ENCODE data around the gene TBATA. TPM values are rescaled to one million over a fixed set of nuclear protein-coding genes. Genes with fewer than 3 reads are reported as not detected.
A peak's percentile ranks its signal among the peaks of the same experiment; 100 is the strongest.

TBATA gene
- total and polyA plus RNA-seq, 2 of the 8 experiments (the other 6 are each of a cell fraction or from before 2014, with no cell fraction given): not detected

DNA sequence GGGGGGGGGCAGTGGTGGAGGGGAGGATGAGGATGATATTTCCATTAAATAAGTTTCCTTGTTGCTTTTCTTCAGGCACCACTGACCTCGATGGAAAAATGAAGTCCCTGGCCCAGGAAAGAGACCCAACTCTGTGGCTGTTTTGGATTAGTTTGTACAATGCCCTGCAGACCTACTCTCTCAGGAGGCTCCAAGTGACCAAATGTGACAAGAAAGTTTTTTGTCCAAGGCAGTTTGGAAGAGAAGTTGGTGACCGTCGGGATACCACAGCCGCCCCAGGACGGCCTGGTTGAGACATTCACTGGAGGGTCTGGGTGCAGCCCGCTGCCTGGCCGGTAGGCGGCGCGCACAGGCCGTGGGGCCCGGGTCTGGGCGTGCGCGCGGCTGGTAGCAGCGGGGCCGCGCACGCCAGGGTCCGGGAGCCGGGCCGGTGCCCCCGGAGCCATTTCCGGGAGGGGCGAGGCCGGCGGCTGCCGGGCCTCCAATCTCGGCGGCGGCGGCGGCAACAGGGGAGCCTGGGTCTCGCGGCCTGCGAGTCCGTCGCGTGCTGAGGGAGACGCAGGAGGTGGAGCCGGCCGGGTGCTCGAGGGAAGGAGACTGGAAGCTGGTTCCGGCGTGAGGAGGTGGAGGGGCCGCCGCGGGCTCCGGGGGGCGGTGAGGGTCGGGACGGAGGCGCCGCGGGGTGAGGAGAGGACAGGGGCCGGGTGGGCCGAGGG lies 30.5 kb upstream of the TBATA start, which contains the start of gene SGPL1:
SGPL1 (plus strand) TSS at position 445 of the 716 bp plus-strand sequence. CDS start 906 bp downstream, outside the sequence.
- Histone ChIP-seq H2BK12ac (ENCODE audit: low read depth, low read length) (no peak within 1 kb of the TSS), H2BK5ac (ENCODE audit: low read depth, low read length) (peak within 1 kb of the TSS; percentile 90; the same call in 1 of the 2 replicates), H3K23me2 (ENCODE audit: low read depth, low read length) (peaks cover 3% of the 10 kb centered on the region; the same call in 1 of the 2 replicates), H2BK120ac (replicated peaks; ENCODE audit: low read depth, low read length) (no peak within 1 kb of the TSS), H4K8ac (ENCODE audit: extremely low read depth, insufficient read depth, low read length) (peak within 1 kb of the TSS; percentile 95), H3K4ac (replicated peaks; ENCODE audit: insufficient read length, low read depth, low read length) (no peak within 1 kb of the TSS), H3K79me1 (ENCODE audit: low read depth, low read length) (peaks cover 2% of the 10 kb centered on the region; the same call in 1 of the 2 replicates), H4K5ac (ENCODE audit: insufficient read length, low read depth, low read length) (peak within 1 kb of the TSS; percentile 93), H2BK20ac (ENCODE audit: low read length) (no peak within 1 kb of the TSS), H3K27me3 (replicated peaks in 1 of 4; ENCODE audit: control insufficient read depth in 3 of 4, extremely low read depth in 1 of 4, insufficient read depth in 3 of 4, low read length in 3 of 4) (no peaks in the 10 kb centered on the region), H3K14ac (ENCODE audit: insufficient read length) (no peak within 1 kb of the TSS), H4K91ac (replicated peaks; ENCODE audit: insufficient read length, low read length) (peak within 1 kb of the TSS; percentile 82), H2BK15ac (ENCODE audit: low read length) (no peak within 1 kb of the TSS), H3K36me3 (ENCODE audit: control insufficient read depth in 2 of 4, insufficient read depth in 4 of 4, low read length in 3 of 4) (peaks cover 0 to 17% (median 4%) of the 10 kb centered on the region in 4 experiments; a peak in 3 of 8 replicates), H3K79me2 (ENCODE audit: control insufficient read depth in 1 of 2, insufficient read depth in 2 of 2, low read length in 2 of 2) (peaks cover 4 to 32% of the 10 kb centered on the region in 2 experiments; a peak in 2 of 4 replicates), H3K9me3 (ENCODE audit: insufficient read depth in 2 of 2, low read depth in 1 of 2, low read length in 1 of 2) (no peaks in the 10 kb centered on the region), H3K18ac (ENCODE audit: extremely low read depth, low read length) (no peak within 1 kb of the TSS; the same call in none of the 2 replicates), H2AFZ (ENCODE audit: low read length) (peak within 1 kb of the TSS; percentile 77), H3K4me3 (ENCODE audit: extremely low read depth in 1 of 4, insufficient read depth in 2 of 4, low read depth in 3 of 4, low read length in 4 of 4) (peak within 1 kb of the TSS; percentile 52 to 91 (median 88)), H3K27ac (ENCODE audit: low read depth, low read length) (peak within 1 kb of the TSS; percentile 34; the same call in 1 of the 2 replicates), H3K4me1 (replicated peaks in 1 of 4; ENCODE audit: control insufficient read depth in 3 of 4, insufficient read depth in 4 of 4, low read length in 3 of 4) (no peaks in the 10 kb centered on the region), H2AK5ac (ENCODE audit: low read depth, low read length) (no peak within 1 kb of the TSS), H3K23ac (ENCODE audit: insufficient read length) (no peak within 1 kb of the TSS), H3K9ac (replicated peaks in 1 of 4; ENCODE audit: extremely low read depth in 1 of 4, low read depth in 3 of 4, low read length in 3 of 4) (peak within 1 kb of the TSS; percentile 62 to 79 (median 73)), H4K20me1 (replicated peaks in 1 of 2; ENCODE audit: control insufficient read depth in 1 of 2, insufficient read depth in 2 of 2, low read length in 2 of 2) (peaks cover 0 to 3% of the 10 kb centered on the region in 2 experiments), H3K56ac (replicated peaks; ENCODE audit: insufficient read length, low read depth, low read length) (peak within 1 kb of the TSS; percentile 66), H3K4me2 (ENCODE audit: insufficient read depth in 1 of 2, low read depth in 2 of 2, low read length in 2 of 2) (peak within 1 kb of the TSS; percentile 58 to 71)
- DNase-seq (ENCODE audit: low read depth in 1 of 2, low spot score in 2 of 2) (peak; percentile 46 to 98), FAIRE-seq (no peak)
- 5% methylated on average over 33 of the region's 58 CpGs; no CpG with 5 or more reads in 1 of the 2 experiments for WGBS, 2 experiments (ENCODE audit: extremely low coverage in 1 of 2, insufficient coverage in 1 of 2, insufficient read length in 1 of 2, insufficient replicate concordance in 2 of 2, low coverage in 1 of 2, low lambda C conversion rate in 2 of 2, missing lambda C conversion rate in 1 of 2)
- ChIA-PET CTCF (ENCODE audit: partially characterized antibody) (interaction anchor here (0.6 to 2.6 kb wide), 15 partner anchors 10 to 360 kb away, joined by 3 to 7 read pairs (median 3); no protein-coding TSS in a partner anchor), POLR2A (ENCODE audit: partially characterized antibody) (interaction anchor here (2.2 kb wide), 1 partner anchor 55 kb away, joined by 8 read pairs; no protein-coding TSS in a partner anchor)
- TF ChIP-seq POLR2A (IDR thresholded peaks at IDR 0.05; ENCODE audit: control extremely low read depth in 1 of 2, low read depth in 2 of 2, low read length in 2 of 2): peak; percentile 31 to 66
- 0 out of 2 replicates have a peak, but pooled peaks have one; percentile 48 for TF ChIP-seq GABPA (IDR thresholded peaks at IDR 0.05; ENCODE audit: borderline replicate concordance, insufficient read depth, low read length)
- peak; percentile 25; the same call in 1 of the 2 replicates for TF ChIP-seq YY1 (IDR thresholded peaks at IDR 0.05; ENCODE audit: low read depth, low read length)
- no peak for TF ChIP-seq CHD2 (IDR thresholded peaks at IDR 0.05; ENCODE audit: low read length)
- peak; percentile 72 for TF ChIP-seq PHF8 (conservative IDR thresholded peaks at IDR 0.05; ENCODE audit: low read depth, low read length)
- TF ChIP-seq KDM5A (IDR thresholded peaks at IDR 0.05; ENCODE audit: low read length): no peak
- TF ChIP-seq KDM4A (IDR thresholded peaks at IDR 0.05; ENCODE audit: low read depth, low read length, severe bottlenecking): peak; percentile 56
- TF ChIP-seq, protein P1, sequence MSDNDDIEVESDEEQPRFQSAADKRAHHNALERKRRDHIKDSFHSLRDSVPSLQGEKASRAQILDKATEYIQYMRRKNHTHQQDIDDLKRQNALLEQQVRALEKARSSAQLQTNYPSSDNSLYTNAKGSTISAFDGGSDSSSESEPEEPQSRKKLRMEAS (IDR thresholded peaks at IDR 0.05): peak; percentile 66
- TF ChIP-seq TBP (IDR thresholded peaks at IDR 0.05; ENCODE audit: low read depth, low read length): no peak; the same call in 1 of the 2 replicates

Data from H1 (cell line).